NAMALWA (cell line): ENCODE data around the gene DERA.
"Not testable (repeated sequence)": the region's sequence is repeated elsewhere in the genome, so short reads cannot be mapped to it uniquely, and the experiment has no call there.

Experiments
- DNase-seq: peaks from one replicate; pipeline ENCODE4 v3.0.0-alpha.2; 2015; ENCODE audit warnings: low spot score

DERA gene

DNA sequence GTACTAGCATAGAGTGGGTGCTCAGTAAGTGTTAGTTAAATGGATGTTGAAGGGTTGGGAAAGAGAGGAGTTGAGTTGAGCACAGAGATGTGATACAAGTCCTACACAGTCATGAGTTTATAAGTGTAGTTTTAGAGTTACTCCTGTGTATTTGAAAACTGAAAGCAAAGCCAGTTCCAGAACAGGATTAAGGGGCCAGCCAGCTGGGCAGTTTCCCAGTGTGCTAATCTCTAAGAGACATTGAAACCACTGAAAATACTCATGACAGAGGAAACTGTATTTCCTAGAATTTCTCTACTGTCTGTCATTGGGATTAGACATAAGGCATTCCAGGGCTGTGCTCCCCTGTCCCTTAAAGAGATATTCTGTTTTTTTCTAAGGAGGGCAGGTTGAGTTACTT, 101.0 kb downstream of the DERA start:
- DNase-seq, result no peak

DNA sequence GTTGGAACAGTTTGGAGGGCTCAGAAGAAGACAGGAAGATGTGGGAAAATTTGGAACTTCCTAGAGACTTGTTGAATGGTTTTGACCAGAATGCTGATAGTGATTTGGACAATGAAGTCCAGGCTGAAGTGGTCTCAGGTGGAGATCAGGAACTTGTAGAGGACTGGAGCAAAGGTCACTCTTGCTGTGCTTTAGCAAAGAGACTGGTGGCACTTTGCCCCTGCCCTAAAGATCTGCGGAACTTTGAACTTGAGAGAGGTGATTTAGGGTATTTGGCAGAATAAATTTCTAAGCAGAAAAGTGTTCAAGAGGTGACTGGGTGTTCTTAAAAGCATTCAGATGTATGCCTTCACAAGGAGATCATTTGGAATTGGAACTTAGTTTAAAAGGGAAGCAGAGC, 102.6 kb downstream of the DERA start:
- DNase-seq, result not testable (repeated sequence)

DNA sequence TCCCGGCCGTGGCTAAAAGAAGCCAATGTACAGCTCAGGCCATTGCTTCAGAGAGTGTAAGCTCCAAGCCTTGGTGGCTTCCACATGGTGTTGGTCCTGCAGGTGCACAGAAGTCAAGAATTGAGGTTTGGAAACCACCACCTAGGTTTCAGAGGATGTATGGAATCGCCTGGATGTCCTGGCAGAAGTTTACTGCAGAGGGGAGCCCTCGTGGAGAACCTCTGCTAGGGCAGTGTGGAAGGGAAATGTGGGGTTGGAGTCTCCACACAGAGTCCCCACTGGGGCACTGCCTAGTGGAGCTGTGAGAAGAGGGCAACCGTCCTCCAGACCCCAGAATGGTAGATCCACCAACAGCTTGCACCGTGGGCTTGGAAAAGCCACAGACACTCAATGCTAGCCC, 103.3 kb downstream of the DERA start:
- not testable (repeated sequence) for DNase-seq

DNA sequence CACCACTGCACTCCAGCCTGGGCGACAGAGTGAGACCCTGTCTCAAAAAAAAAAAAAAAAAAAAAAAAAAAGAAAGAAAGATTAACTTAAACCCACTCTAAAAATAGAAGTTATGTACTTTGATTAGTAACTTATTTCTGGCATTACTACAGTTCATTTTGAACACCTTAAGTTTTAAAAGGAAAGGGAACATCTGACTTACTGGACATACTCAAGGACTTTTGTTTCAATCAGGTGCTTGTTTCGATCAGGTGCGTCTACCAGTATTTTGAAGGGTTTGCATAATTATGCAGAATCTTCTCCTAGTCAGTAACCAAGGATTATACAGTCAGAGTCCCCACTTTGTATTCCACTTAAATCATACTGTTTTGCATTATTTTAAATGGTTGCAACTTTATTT, 105.6 kb downstream of the DERA start:
- no peak for DNase-seq

DNA sequence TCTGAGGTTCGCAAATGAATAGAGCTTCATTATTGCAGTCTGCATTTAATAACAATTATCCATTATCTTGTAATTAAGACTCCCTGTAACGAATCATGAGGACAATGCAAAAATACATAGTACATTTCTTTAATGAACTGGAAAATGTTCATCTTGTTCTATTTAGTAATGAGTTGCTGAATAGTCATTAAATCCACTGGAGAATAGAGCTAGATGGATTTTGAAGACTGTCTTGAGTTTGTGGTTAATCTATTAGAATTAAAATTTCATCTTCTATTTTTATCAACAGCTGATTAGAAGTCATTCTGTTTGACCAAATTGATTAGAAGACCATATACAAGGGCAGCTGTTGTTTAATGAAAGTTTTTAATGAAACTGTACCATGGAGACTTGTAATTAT, 107.2 kb downstream of the DERA start:
- no peak for DNase-seq

DNA sequence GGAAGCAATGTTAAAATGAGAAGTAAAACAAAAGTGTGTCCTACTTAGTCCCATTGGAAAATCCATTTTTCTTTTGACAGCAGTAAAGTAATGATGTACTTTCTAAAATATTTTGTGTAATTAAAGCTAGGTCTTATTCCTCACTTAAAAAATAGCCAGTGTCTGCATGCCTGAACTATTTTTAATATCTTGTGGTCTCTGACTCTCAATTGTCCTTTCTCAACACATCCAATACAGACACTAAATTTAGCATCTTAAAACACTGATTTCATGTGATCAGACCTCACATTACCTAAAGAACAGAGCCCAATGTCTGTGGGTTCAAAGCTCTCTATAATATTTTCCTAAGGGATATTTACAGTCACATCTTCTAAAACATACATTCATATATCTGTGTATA, 108.0 kb downstream of the DERA start:
- no peak for DNase-seq

DNA sequence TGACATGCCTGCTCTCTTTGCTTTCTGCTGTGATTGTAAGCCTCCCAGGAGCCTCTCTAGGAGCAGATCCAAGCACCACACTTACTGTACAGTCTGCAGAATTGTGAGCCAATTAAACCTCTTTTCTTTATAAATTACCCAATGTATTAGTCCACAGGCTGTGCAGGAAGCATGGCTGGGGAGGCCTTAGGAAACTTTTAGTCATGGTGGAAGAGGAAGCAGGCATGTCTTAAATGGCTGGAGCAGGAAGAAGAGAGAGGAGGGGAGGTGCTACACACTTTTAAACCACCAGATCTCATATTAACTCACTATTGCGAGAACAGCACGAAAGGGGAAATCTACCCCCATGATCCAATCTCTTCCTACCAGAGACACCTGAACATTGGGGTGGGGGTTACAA, 108.9 kb downstream of the DERA start:
- DNase-seq, result no peak

DNA sequence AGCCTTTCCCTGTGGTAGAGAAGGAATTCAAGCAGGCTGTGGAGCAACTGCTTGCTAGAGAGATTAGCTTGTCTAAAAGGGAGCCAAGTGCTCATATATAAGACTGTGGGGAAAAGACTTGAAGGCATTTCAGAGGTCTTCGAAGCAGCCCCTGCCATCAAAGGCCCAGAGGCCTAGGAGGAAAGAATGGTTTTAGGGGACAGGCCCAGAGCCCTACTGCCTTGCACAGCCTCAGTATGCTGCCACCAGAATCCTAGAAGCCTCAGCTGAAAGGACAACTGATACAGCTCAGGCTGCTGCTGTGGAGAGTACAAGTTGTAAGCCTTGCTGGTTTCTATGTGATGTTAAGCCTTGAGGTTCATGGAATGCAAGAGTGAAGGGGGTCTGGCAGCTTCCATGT, 109.9 kb downstream of the DERA start:
- DNase-seq, result no peak

DNA sequence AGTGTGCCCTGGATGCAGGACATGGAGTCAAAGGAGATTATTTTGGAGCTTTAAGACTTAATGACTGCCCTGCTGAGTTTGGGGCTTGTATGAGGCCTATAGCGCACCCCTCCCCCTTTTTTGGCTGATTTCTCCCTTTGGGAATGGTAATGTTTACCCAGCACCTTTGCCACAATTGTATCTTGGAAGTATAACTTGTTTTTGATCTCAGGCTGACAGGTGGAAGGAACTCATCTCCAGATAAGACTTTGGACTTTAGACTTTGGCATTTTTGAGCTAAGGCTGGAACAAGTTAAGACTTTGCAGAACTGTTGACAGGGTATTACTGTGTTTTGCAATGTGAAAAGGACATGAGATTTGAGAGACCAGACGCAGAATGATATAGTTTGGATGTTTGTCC, 110.5 kb downstream of the DERA start:
- DNase-seq, result no peak

DNA sequence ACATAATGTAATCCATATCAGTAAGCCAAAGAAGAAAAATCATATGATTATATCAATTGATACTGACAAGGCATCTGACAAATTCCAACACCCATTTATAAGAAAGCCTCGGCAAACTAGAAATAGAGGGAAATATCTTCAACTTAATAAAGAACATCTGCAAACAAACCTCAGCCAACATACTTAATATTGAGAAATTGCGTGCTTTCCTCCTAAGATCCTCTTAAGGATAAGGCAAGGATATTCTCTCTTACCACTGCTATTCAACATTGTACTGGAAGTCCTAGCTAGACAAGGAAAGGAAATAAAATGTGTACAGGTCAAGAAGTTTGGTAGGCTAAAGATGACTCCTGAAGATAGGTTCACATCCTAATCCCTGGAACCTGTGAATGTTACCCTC, 115.9 kb downstream of the DERA start:
- DNase-seq, result no peak

DNA sequence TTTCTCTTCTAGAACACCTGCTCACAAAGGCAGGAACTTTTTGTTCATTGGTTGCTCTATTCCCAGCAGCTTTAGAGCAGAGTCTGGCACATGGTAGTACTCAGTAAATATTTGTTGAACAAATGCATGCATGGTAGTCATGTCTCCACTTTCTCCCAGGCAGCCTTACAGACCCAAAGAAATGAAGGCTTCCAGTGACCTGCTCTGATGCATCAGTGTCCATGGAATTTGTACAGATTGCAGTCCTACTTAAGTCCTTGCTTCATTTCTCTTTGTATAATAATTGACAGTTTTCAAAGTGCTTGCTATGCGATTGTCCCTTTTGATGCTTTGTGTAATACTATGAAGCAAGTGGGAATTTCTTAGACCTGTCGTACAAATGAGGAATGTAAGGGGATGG, 119.6 kb downstream of the DERA start:
- no peak for DNase-seq

DNA sequence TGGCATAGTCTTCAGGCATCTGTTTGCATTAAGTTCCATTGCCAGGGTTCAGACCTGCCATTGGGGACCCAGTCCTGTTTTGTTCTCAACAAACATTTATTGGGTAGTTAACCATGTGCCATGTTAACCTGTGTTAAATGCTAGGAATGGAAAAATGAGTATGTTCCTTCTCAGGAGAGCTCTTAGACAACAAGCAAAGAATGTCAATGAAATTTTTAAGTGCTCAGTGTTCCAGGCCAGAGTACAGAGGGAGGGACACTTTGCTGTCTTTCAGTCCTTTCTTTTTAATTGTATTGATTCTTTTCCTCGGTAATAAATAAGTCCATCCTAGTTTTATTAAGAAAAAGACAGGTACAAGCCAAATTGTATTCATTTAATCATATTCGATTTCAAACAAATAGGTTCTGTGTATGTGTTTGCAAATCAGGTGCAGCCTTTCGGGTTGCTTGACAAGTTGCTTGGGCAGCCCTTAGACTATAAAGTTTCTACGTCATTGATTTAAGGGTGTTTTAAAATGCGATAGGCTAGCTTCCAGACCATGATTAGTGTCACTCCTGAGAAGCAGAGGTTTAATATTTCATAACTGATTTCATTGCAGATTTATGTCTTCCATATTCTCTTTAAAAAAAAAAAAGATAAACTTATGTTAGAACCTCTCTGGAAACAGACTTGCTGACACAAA, 123.1 kb downstream of the DERA start:
- DNase-seq, result no peak

DNA sequence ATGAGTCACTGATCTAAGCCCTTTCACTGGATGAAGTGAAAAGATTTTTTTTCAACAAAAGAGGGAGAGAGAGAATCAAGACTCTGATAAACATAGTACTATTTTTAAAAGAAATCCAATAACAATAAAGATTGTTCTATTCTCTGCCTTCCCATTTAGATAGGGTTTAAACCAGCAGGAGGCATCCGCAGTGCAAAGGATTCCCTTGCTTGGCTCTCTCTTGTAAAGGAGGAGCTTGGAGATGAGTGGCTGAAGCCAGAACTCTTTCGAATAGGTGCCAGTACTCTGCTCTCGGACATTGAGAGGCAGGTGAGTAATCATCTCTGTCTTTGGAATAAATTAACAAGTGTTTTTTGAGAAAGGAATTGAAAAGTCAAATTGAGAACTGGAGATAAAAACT, 124.9 kb downstream of the DERA start:
- DNase-seq, result no peak

DNA sequence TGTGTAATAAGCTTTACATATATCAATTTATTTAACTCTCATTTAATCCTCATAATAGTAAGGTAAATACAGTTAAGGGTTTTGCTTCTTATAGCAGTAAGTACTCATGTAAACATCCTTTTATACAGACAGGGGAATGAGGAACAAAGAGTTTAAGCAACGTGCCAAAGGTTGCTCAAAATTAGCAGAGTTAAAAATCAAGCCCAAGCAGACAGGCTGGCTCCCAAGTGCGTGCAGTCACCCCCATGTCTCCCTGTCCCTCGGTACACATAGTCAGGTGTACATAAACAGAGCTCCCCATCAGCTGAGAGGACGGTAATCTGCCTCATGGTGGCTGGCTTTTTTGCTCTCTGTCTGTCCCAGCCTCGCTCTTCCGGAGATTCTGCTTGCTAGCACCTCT, 126.4 kb downstream of the DERA start:
- no peak for DNase-seq

DNA sequence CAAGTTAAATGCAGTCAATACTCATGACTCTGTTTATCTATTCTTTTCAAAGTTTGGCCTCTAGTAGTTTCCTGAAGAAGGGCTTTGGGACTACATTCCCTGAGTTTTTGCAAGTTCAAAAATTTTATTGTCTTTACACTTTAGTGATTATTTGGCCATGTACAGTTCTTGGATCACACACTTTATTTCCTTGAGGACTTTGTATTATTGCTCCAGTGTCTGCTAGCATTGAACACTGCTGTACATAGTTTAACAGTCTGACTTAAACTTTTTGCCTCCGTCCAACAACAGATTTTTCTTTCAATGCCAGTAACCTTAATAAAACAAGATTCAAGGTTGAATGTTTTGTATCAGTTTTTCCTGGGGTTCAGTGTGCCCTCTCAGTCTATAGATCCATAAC, 132.3 kb downstream of the DERA start:
- no peak for DNase-seq

DNA sequence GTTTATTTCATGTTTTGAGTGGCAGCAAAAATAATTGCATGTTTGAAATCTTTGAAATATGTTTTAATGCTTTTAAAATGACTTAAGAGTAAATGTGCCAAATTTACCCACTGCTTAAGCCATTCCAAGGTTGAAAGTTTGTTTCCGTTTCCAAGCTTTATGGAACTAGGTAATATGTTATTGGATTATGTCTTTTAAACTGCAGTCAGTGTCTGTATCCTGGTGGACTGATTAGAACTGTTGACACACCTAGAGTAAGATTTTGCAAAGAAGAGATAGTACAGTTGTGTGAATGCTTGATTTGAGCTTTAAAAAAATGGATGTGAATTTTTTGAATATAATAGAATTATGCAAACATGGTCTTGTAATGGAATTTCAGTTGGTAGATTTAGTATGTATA, 135.1 kb downstream of the DERA start:
- no peak for DNase-seq

DNA sequence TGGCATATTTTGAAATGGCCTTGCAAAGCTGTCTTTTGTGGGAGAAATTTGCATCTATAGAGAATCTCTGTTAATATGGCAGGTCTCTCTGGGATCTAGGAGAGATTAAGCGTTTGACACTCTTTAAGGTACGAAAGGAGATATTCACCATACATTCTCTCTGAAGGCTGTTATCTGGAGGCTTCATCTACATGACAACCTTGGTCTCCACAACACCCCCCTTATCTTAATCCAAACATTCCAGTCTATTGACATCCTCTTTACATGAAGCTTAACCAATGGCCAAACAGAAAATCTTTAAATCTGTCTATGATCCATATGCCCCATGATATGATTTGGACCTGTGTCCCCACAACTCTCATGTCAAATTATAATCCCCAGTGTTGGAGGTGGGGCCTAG, 137.4 kb downstream of the DERA start:
- no peak for DNase-seq

DNA sequence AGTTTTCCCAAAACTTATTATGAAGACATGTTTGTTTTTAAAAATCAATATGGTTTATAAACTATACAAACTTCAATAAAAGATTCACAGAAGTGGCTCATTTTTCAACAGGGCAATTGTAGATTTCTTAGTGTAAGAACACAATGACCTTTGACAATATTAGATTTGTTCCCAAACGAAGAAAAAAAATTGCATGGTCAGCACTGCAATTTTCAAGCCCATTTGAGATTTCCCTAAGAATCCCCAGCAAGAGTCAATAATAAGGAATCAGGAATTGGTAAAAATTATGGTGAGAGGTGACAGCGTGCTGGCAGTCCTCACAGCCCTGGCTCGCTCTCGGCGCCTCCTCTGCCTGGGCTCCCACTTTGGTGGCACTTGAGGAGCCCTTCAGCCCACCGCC, 145.8 kb downstream of the DERA start:
- no peak for DNase-seq

DNA sequence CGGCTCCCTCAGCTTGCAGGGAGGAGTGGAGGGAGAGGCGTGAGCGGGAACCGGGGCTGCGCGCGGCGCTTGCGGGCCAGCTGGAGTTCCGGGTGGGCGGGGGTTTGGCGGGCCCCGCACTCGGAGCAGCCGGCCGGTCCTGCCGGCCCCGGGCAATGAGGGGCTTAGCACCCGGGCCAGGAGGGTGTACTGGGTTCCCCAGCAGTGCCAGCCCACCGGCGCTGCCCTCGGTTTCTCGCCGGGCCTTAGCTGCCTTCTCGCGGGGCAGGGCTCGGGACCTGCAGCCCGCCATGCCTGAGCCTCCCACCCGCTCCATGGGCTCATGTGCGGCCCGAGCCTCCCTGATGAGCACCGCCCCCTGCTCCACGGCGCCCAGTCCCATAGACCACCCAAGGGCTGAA, 146.2 kb downstream of the DERA start:
- not testable (repeated sequence) for DNase-seq

DNA sequence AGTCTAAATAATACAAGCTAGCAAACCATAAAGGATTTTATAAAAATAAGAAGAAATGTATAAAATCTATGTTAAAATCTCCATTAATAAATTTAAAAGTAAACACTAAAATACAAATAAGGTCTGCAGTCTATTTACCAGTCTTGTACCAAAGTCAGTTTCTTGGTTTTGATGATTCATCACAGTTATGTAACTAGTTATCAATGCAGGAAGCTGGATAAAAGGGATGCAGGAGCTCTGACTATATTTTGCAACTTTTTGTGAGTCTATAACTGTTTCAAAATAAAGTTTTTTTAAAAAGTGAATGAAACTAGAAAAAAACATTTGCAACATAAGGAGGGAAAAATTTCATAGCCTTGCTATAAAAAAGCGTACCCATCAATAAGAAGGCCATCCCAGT, 151.5 kb downstream of the DERA start:
- DNase-seq, result no peak

DNA sequence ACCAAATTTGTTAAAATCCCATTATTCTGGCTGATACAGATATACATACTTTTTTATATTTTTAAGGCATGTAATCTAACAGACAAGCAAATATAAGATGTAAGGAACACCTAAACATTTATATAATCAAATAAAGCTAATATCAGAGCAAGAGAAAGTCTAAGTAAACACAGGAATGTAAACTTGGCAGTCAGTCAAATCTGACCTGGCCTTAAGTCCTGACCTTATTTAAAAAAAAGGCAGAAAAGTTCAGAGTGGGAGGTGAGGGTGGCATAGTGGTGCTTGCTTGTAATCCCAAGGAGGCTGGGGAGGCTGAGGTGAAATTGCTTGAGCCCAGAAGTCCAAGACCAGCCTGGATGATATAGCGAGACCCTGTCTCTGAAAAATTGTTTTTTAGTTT, 152.6 kb downstream of the DERA start:
- DNase-seq, result no peak

DNA sequence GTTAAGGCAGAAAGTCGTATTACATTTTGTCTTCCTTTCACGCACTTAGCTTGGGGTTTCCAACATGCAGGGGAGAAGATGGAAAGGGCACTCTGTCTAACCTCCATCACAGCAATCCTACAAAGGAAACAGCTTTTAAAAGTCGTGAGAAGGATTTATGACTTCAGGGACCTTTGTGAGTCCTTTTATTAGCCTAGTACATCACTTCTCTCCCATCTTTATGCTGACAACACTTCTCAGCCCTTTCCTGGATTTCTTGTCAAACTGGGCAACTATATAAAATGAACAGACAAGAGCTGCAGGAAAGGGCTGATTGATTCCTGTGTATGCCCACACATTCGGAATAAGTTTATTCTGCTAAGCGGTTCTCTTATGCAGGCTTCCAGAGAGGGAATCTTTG, 159.0 kb downstream of the DERA start:
- no peak for DNase-seq

DNA sequence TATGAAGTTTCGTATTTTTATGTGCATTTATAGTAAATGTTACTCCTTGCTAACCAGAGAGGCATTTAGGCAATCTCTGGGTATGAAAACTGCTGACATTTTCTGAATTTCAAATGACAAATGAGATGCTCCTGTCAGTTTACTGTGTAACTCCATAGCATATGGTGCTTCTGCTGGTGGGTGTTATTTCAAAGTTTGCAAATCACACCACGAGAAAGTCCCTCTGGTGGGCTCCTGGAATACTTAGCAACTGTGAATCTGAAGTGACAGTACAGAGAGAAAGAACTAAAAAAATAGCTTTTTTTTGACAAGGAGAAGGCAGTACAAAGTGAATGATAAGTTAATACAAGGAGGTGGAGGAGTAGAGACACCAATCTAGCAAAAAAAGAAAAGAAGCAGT, 161.5 kb downstream of the DERA start:
- no peak for DNase-seq

DNA sequence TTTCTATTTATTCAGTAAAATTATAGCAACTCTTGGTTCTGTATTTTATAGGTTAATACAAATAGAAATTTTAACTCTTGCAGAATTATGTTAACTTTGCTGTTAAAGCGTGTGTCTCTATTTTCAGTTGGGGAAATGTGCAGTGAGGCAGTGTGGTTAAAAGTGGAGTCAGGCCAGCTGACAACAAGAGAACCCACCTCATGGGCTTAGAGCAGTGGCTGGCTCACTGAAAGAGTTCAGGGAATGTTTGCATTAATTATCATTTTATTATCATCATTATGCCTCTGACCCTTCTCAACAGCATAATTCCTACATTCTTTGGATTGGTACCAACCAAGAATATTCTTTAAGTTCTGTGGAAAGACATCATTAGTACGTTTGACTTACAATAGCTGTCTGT, 163.8 kb downstream of the DERA start:
- no peak for DNase-seq

DNA sequence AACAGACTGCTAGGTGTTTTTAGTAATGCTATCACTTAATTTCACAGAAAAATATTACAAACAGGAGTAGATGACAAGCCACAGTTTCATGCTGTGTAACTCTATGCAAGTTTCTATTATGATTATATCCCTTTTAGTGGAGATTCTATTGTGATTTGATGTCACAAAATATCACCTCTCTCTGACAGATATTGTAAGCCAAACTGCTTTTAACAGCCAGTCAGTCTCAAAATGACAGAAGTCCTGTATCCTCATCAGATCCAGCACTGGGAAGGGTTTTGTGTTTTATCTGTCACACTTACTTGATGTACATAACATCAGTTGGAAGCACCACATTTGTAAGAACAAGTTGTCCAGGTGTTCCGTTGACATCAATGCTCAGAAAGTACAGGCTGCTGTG, 164.8 kb downstream of the DERA start:
- no peak for DNase-seq
